ENCODE data around the gene PRSS57. TPM values are rescaled to one million over a fixed set of nuclear protein-coding genes. Genes with fewer than 3 reads are reported as not detected.

The PRSS57 gene
- total RNA-seq, 1 donor from 2014 or later, result not detected

- Histone ChIP-seq H3K27me3 (ENCODE audit: control insufficient read depth in 3 of 3, insufficient read depth in 3 of 3, low read length in 3 of 3) (peaks cover 5 to 9% (median 9%) of the 10 kb centered on the region in 3 donors), H3K4me3 (ENCODE audit: low read length in 3 of 3) (peak overlapping the region; percentile 68 to 78 (median 70)), H3K4me1 (ENCODE audit: control insufficient read depth in 3 of 3, insufficient read depth in 3 of 3, low read length in 3 of 3) (peaks cover 13 to 28% (median 24%) of the 10 kb centered on the region in 3 donors), H3K9ac (ENCODE audit: low read depth in 1 of 3, low read length in 3 of 3) (peak overlapping the region; percentile 70 to 86 (median 70)), H3K36me3 (ENCODE audit: control insufficient read depth in 3 of 3, insufficient read depth in 3 of 3, low read length in 3 of 3) (no peaks in the 10 kb centered on the region), H3K27ac (ENCODE audit: low read depth, low read length) (peak overlapping the region; percentile 78), H3K9me3 (ENCODE audit: control insufficient read depth in 3 of 3, low read length in 3 of 3) (no peaks in the 10 kb centered on the region)
Measured at GRCh38 chr19:680287-681028, 14.8 kb downstream of the PRSS57 start.

- Histone ChIP-seq H3K9me3 (ENCODE audit: control insufficient read depth in 3 of 3, low read length in 3 of 3) (no peaks in the 10 kb centered on the region), H3K4me1 (ENCODE audit: control insufficient read depth in 3 of 3, insufficient read depth in 3 of 3, low read length in 3 of 3) (peaks cover 17 to 29% (median 29%) of the 10 kb centered on the region in 3 donors), H3K36me3 (ENCODE audit: control insufficient read depth in 3 of 3, insufficient read depth in 3 of 3, low read length in 3 of 3) (no peaks in the 10 kb centered on the region), H3K9ac (ENCODE audit: low read depth in 1 of 3, low read length in 3 of 3) (peak overlapping the region; percentile 70 to 86 (median 70)), H3K4me3 (ENCODE audit: low read length in 3 of 3) (peak overlapping the region in 2 of 3 donors; percentile 68 to 78), H3K27ac (ENCODE audit: low read depth, low read length) (peak overlapping the region; percentile 69), H3K27me3 (ENCODE audit: control insufficient read depth in 3 of 3, insufficient read depth in 3 of 3, low read length in 3 of 3) (peaks cover 10 to 17% (median 16%) of the 10 kb centered on the region in 3 donors)
Measured at GRCh38 chr19:679418-680286, 15.6 kb downstream of the PRSS57 start.

GRCh38 chr19:678791-679388, 16.4 kb downstream of the PRSS57 start:
- Histone ChIP-seq H3K4me3 (ENCODE audit: low read length in 3 of 3) (peak overlapping the region in 1 of 3 donors; percentile 68), H3K9me3 (ENCODE audit: control insufficient read depth in 3 of 3, low read length in 3 of 3) (no peaks in the 10 kb centered on the region), H3K4me1 (ENCODE audit: control insufficient read depth in 3 of 3, insufficient read depth in 3 of 3, low read length in 3 of 3) (peaks cover 22 to 29% (median 29%) of the 10 kb centered on the region in 3 donors), H3K36me3 (ENCODE audit: control insufficient read depth in 3 of 3, insufficient read depth in 3 of 3, low read length in 3 of 3) (no peaks in the 10 kb centered on the region), H3K27me3 (ENCODE audit: control insufficient read depth in 3 of 3, insufficient read depth in 3 of 3, low read length in 3 of 3) (peaks cover 13 to 20% (median 16%) of the 10 kb centered on the region in 3 donors), H3K27ac (ENCODE audit: low read depth, low read length) (peak overlapping the region; percentile 61), H3K9ac (ENCODE audit: low read depth in 1 of 3, low read length in 3 of 3) (peak overlapping the region in 1 of 3 donors; percentile 62)

- Histone ChIP-seq H3K9ac (ENCODE audit: low read depth in 1 of 3, low read length in 3 of 3) (peak overlapping the region in 2 of 3 donors; percentile 21 to 25), H3K36me3 (ENCODE audit: control insufficient read depth in 3 of 3, insufficient read depth in 3 of 3, low read length in 3 of 3) (no peaks in the 10 kb centered on the region), H3K9me3 (ENCODE audit: control insufficient read depth in 3 of 3, low read length in 3 of 3) (no peaks in the 10 kb centered on the region), H3K4me3 (ENCODE audit: low read length in 3 of 3) (peak overlapping the region in 2 of 3 donors; percentile 14 to 30), H3K4me1 (ENCODE audit: control insufficient read depth in 3 of 3, insufficient read depth in 3 of 3, low read length in 3 of 3) (peaks cover 22 to 29% (median 29%) of the 10 kb centered on the region in 3 donors), H3K27ac (ENCODE audit: low read depth, low read length) (peak overlapping the region; percentile 61), H3K27me3 (ENCODE audit: control insufficient read depth in 3 of 3, insufficient read depth in 3 of 3, low read length in 3 of 3) (peaks cover 16 to 20% (median 16%) of the 10 kb centered on the region in 3 donors)
Measured at GRCh38 chr19:677601-678436, 17.4 kb downstream of the PRSS57 start.

- peaks cover 16 to 20% (median 16%) of the 10 kb centered on the region in 3 donors for H3K27me3 ChIP-seq (ENCODE audit: control insufficient read depth in 3 of 3, insufficient read depth in 3 of 3, low read length in 3 of 3)
- H3K4me1 ChIP-seq (ENCODE audit: control insufficient read depth in 3 of 3, insufficient read depth in 3 of 3, low read length in 3 of 3), result peaks cover 22 to 29% (median 29%) of the 10 kb centered on the region in 3 donors
- peak overlapping the region; percentile 61 for H3K27ac ChIP-seq (ENCODE audit: low read depth, low read length)
- peak overlapping the region in 1 of 3 donors; percentile 67 for H3K4me3 ChIP-seq (ENCODE audit: low read length in 3 of 3)
- no peaks in the 10 kb centered on the region for H3K36me3 ChIP-seq (ENCODE audit: control insufficient read depth in 3 of 3, insufficient read depth in 3 of 3, low read length in 3 of 3)
- H3K9ac ChIP-seq (ENCODE audit: low read depth in 1 of 3, low read length in 3 of 3), result no peak overlapping the region
- no peaks in the 10 kb centered on the region for H3K9me3 ChIP-seq (ENCODE audit: control insufficient read depth in 3 of 3, low read length in 3 of 3)
Measured at GRCh38 chr19:677201-677600, 18.1 kb downstream of the PRSS57 start.

GRCh38 chr19:676339-677105, 18.7 kb downstream of the PRSS57 start, which contains the start of gene FSTL3:
Gene FSTL3, plus strand, starts transcription at chr19:676392. Its CDS starts 32 bp downstream, at chr19:676424.
- Histone ChIP-seq H3K4me3 (ENCODE audit: low read length in 3 of 3) (peak within 1 kb of the TSS; percentile 55 to 69 (median 67)), H3K27me3 (ENCODE audit: control insufficient read depth in 3 of 3, insufficient read depth in 3 of 3, low read length in 3 of 3) (peaks cover 16 to 20% (median 16%) of the 10 kb centered on the region in 3 donors), H3K27ac (ENCODE audit: low read depth, low read length) (peak within 1 kb of the TSS; percentile 66), H3K9ac (ENCODE audit: low read depth in 1 of 3, low read length in 3 of 3) (peak within 1 kb of the TSS; percentile 48 to 75 (median 48)), H3K36me3 (ENCODE audit: control insufficient read depth in 3 of 3, insufficient read depth in 3 of 3, low read length in 3 of 3) (no peaks in the 10 kb centered on the region), H3K4me1 (ENCODE audit: control insufficient read depth in 3 of 3, insufficient read depth in 3 of 3, low read length in 3 of 3) (peaks cover 22 to 29% (median 29%) of the 10 kb centered on the region in 3 donors), H3K9me3 (ENCODE audit: control insufficient read depth in 3 of 3, low read length in 3 of 3) (no peaks in the 10 kb centered on the region)

- peaks cover 16 to 20% (median 16%) of the 10 kb centered on the region in 3 donors for H3K27me3 ChIP-seq (ENCODE audit: control insufficient read depth in 3 of 3, insufficient read depth in 3 of 3, low read length in 3 of 3)
- peaks cover 22 to 29% (median 29%) of the 10 kb centered on the region in 3 donors for H3K4me1 ChIP-seq (ENCODE audit: control insufficient read depth in 3 of 3, insufficient read depth in 3 of 3, low read length in 3 of 3)
- H3K4me3 ChIP-seq (ENCODE audit: low read length in 3 of 3), result peak overlapping the region in 1 of 3 donors; percentile 30
- peak overlapping the region; percentile 66 for H3K27ac ChIP-seq (ENCODE audit: low read depth, low read length)
- peak overlapping the region in 2 of 3 donors; percentile 40 to 48 for H3K9ac ChIP-seq (ENCODE audit: low read depth in 1 of 3, low read length in 3 of 3)
- H3K9me3 ChIP-seq (ENCODE audit: control insufficient read depth in 3 of 3, low read length in 3 of 3), result no peaks in the 10 kb centered on the region
- no peaks in the 10 kb centered on the region for H3K36me3 ChIP-seq (ENCODE audit: control insufficient read depth in 3 of 3, insufficient read depth in 3 of 3, low read length in 3 of 3)
Measured at GRCh38 chr19:676007-676338, 19.3 kb downstream of the PRSS57 start.

GRCh38 chr19:674282-675151, 20.7 kb downstream of the PRSS57 start:
- H3K27ac ChIP-seq (ENCODE audit: low read depth, low read length), result peak overlapping the region; percentile 40
- H3K36me3 ChIP-seq (ENCODE audit: control insufficient read depth in 3 of 3, insufficient read depth in 3 of 3, low read length in 3 of 3), result no peaks in the 10 kb centered on the region
- H3K9ac ChIP-seq (ENCODE audit: low read depth in 1 of 3, low read length in 3 of 3), result no peak overlapping the region
- H3K4me3 ChIP-seq (ENCODE audit: low read length in 3 of 3), result no peak overlapping the region
- H3K4me1 ChIP-seq (ENCODE audit: control insufficient read depth in 3 of 3, insufficient read depth in 3 of 3, low read length in 3 of 3), result peaks cover 22 to 28% (median 25%) of the 10 kb centered on the region in 3 donors
- H3K9me3 ChIP-seq (ENCODE audit: control insufficient read depth in 3 of 3, low read length in 3 of 3), result no peaks in the 10 kb centered on the region
- peaks cover 16 to 20% (median 16%) of the 10 kb centered on the region in 3 donors for H3K27me3 ChIP-seq (ENCODE audit: control insufficient read depth in 3 of 3, insufficient read depth in 3 of 3, low read length in 3 of 3)

All from skeletal muscle tissue (tissue), 4 donors.